Activated gamma-delta T cell (primary cell): Measurements from ENCODE around the gene PSEN2.
"Not testable (repeated sequence)": the region's sequence is repeated elsewhere in the genome, so short reads cannot be mapped to it uniquely, and the experiment has no call there.

ENCODE experiments used
- DNase-seq: peaks from one replicate; lab custom pipeline; 2025; lab: John Stamatoyannopoulos, UW

PSEN2 gene

GRCh38 chr1:226916497-226916896 lies 46.1 kb downstream of the PSEN2 start:
- DNase-seq, result no peak

GRCh38 chr1:226919587-226919986 lies 49.2 kb downstream of the PSEN2 start:
- DNase-seq, result no peak

- no peak for DNase-seq
These were observed 49.6 kb downstream of the PSEN2 start for GRCh38 chr1:226919995-226920394.

GRCh38 chr1:226920446-226920894 lies 50.1 kb downstream of the PSEN2 start:
- DNase-seq, result no peak

GRCh38 chr1:226921504-226921903 lies 51.1 kb downstream of the PSEN2 start:
- no peak for DNase-seq

- DNase-seq, result not testable (repeated sequence)
These were observed 59.1 kb downstream of the PSEN2 start for GRCh38 chr1:226929260-226930111.

GRCh38 chr1:226934483-226935237 lies 64.2 kb downstream of the PSEN2 start:
- no peak for DNase-seq

- no peak for DNase-seq
These were observed 67.7 kb downstream of the PSEN2 start for GRCh38 chr1:226937940-226938725.

- no peak for DNase-seq
These were observed 68.6 kb downstream of the PSEN2 start for GRCh38 chr1:226938903-226939437.

GRCh38 chr1:226939438-226940028 lies 69.1 kb downstream of the PSEN2 start:
- DNase-seq, result peak; percentile 63

- peak; percentile 99 for DNase-seq
These were observed 69.8 kb downstream of the PSEN2 start, which contains the start of gene COQ8A for GRCh38 chr1:226940029-226940805. TSS of gene COQ8A (plus strand) at chr1:226940294. CDS start at chr1:226961386, 21,092 bp downstream.

GRCh38 chr1:226940806-226941067 lies 70.3 kb downstream of the PSEN2 start:
- DNase-seq, result no peak

GRCh38 chr1:226942392-226942791 lies 72.0 kb downstream of the PSEN2 start:
- DNase-seq, result no peak

- no peak for DNase-seq
These were observed 72.7 kb downstream of the PSEN2 start for GRCh38 chr1:226943156-226943555.

GRCh38 chr1:226943927-226944326 lies 73.5 kb downstream of the PSEN2 start:
- no peak for DNase-seq

GRCh38 chr1:226945106-226945857 lies 74.9 kb downstream of the PSEN2 start:
- DNase-seq, result no peak
